ENCODE measurements around the gene ALPL. TPM values are rescaled to one million over a fixed set of nuclear protein-coding genes. Genes with fewer than 3 reads are reported as not detected.

The ALPL gene
- total RNA-seq, 2 experiments from 2014 or later = not detected

- Mint-ChIP-seq H3K4me3 (no peak overlapping the region), H3K27ac (no peak overlapping the region), H3K9me3 (peaks cover 1% of the 10 kb centered on the region), H3K36me3 (no peaks in the 10 kb centered on the region), H3K4me1 (no peaks in the 10 kb centered on the region), H3K27me3 (peaks cover 21% of the 10 kb centered on the region)
- POLR2A ChIA-PET = no interaction called here
- DNase-seq (no peak), ATAC-seq (ENCODE audit: low read depth) (no peak)
Observed at GRCh38 chr1:21495225-21495820, 13.9 kb upstream of the ALPL start.

DNA sequence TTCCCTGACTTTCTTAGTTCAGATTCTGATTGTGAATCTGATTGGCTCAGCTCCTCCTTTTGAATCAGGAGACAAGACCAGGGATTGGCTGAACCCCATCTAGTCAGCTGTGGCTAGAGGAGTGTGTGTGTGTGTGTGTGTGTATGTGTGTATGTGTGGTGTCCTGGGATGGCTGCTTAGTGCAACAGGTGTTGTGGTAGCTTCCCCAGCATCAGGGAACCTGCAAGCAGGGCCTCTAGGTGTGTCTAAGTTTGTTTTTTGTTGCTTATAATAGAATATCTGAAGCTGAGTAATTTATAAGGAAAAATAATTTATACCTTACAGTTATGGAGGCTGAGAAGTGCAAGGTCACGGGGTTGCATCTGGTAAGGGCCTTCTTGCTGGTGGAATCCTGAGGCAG lies 13.2 kb upstream of the ALPL start:
- no peaks in the 10 kb centered on the region for H3K36me3 Mint-ChIP-seq
- POLR2A ChIA-PET = no interaction called here
- H3K4me3 Mint-ChIP-seq = no peak overlapping the region
- DNase-seq (no peak), ATAC-seq (ENCODE audit: low read depth) (no peak)
- peaks cover 1% of the 10 kb centered on the region for H3K9me3 Mint-ChIP-seq
- peak overlapping the region; percentile 36 for H3K27ac Mint-ChIP-seq
- H3K4me1 Mint-ChIP-seq = no peaks in the 10 kb centered on the region
- peaks cover 18% of the 10 kb centered on the region for H3K27me3 Mint-ChIP-seq

- Mint-ChIP-seq H3K4me3 (no peak overlapping the region), H3K9me3 (peaks cover 1% of the 10 kb centered on the region), H3K4me1 (no peaks in the 10 kb centered on the region), H3K27ac (no peak overlapping the region), H3K36me3 (no peaks in the 10 kb centered on the region), H3K27me3 (peaks cover 20% of the 10 kb centered on the region)
- DNase-seq (no peak), ATAC-seq (ENCODE audit: low read depth) (no peak)
- POLR2A ChIA-PET = no interaction called here
Observed at GRCh38 chr1:21496886-21497285, 12.3 kb upstream of the ALPL start.

DNA sequence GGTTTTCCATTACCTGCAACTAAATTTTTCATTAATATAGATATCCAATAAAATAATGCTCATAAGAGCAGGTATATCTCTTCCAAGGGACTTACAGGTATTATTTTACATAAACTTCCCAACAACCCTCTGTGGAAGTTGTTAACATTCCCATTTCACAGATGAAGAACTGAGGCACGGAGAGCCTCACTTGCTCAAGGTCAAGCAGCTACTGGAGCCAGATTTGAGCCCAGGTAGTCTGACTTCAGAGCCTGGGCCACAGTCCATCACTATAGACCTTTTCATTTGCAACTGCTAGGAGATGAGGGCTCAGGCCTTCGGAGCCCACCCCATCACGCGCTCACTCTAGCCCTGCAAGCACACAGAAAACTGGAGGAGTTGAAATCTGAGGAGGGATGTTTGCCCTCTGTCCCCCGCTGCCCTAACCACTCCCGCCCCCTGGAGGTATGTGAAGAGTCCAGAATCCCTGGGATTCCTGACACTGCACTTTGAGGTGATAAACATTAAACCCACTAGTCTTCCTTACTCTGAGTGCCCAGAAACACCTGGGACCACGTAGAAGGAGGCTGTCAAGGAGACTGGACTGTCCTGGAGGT lies 11.7 kb upstream of the ALPL start:
- Mint-ChIP-seq H3K27me3 (peaks cover 16% of the 10 kb centered on the region), H3K4me1 (no peaks in the 10 kb centered on the region), H3K36me3 (no peaks in the 10 kb centered on the region), H3K4me3 (no peak overlapping the region), H3K27ac (no peak overlapping the region), H3K9me3 (peaks cover 1% of the 10 kb centered on the region)
- POLR2A ChIA-PET = no interaction called here
- no peak for DNase-seq
- ATAC-seq (ENCODE audit: low read depth) = no peak

- Mint-ChIP-seq H3K36me3 (no peaks in the 10 kb centered on the region), H3K27me3 (peaks cover 15% of the 10 kb centered on the region), H3K9me3 (peaks cover 1% of the 10 kb centered on the region), H3K27ac (no peak overlapping the region), H3K4me3 (no peak overlapping the region), H3K4me1 (no peaks in the 10 kb centered on the region)
- no peak for DNase-seq
- POLR2A ChIA-PET = no interaction called here
- ATAC-seq (ENCODE audit: low read depth) = no peak
Observed at GRCh38 chr1:21499283-21499950, 9.8 kb upstream of the ALPL start.

DNA sequence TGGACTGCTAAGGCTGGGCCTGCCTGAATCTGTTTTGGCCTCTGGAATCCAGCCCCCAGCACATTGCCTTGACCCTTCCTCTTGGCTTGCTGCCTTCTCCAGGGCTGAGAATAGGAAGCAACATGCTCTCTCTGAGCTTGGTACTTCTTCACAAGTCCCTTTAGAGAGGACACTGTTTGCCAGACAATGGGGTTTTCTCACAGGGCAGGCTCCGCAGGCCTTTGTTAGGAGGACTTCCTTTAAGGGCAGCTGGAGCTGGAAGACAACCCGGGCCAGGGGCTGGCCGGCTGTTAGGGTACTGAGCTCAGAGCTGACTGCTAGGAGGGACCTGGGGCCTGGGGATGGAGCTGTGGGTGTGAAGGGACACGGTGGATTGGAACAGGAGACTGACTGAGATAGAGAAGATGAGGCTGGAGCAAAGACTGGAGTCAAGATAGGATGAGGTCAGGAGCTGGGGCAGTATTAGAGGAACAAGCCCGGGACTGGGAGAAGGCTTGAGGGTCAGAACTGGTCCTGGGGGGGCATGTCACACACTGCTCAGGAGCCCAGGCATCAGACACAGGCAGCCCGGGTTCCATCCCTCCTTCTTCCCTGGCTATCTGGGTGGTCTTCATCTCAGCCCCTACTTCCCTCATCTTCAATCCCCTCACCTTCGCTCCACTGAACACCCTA lies 5.4 kb upstream of the ALPL start:
- Mint-ChIP-seq H3K36me3 (no peaks in the 10 kb centered on the region), H3K27ac (no peak overlapping the region)
- no peak for ATAC-seq (ENCODE audit: low read depth)

GRCh38 chr1:21506804-21507203 lies 2.4 kb upstream of the ALPL start:
- Mint-ChIP-seq H3K27me3 (peaks cover 45% of the 10 kb centered on the region), H3K9me3 (no peaks in the 10 kb centered on the region), H3K36me3 (no peaks in the 10 kb centered on the region), H3K4me3 (no peak overlapping the region), H3K4me1 (peaks cover 2% of the 10 kb centered on the region), H3K27ac (no peak overlapping the region)
- DNase-seq (no peak), ATAC-seq (ENCODE audit: low read depth) (no peak)
- POLR2A ChIA-PET = no interaction called here

More for the DNA sequence above, 5.4 kb upstream of the ALPL start:
- peaks cover 27% of the 10 kb centered on the region for H3K27me3 Mint-ChIP-seq
- DNase-seq = no peak
- no peak overlapping the region for H3K4me3 Mint-ChIP-seq
- POLR2A ChIA-PET = no interaction called here
- peaks cover under 1% of the 10 kb centered on the region for H3K4me1 Mint-ChIP-seq
- no peaks in the 10 kb centered on the region for H3K9me3 Mint-ChIP-seq

DNA sequence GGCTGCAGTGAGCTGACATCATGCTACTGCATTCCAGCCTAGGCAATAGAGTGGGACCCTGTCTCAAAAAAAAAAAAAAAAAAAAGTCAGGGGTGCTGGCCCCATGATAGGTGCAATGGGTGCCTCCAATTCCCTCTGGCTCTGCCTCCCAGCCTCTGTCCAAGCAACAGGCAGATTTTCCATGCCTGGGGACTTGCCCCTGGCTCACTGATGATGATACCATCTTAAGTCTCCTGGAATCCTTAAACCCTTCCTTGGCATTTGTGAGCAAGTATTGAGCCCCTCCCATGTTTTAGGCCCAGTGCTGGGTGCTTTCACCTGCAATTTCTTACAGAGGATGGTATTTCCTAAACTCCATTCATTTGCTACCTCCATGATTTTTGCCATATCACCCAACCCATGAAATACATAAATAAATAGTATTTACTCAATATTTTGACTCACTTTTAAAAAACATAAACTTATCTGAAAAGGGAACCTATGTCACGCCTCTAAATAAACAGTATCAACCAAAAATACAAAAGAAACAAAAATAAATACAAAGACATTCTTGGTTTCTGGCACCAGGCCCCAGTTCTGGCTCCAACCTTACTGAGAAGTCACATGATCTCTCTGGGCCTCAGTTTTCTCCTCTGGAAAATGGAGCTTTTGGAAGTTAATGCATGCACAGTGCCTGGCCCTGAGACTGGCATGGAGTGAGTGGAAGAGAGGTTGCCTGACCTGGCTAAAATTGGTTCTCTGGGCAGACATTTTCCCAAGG lies 1.5 kb upstream of the ALPL start:
- H3K27me3 Mint-ChIP-seq = peaks cover 47% of the 10 kb centered on the region

DNA sequence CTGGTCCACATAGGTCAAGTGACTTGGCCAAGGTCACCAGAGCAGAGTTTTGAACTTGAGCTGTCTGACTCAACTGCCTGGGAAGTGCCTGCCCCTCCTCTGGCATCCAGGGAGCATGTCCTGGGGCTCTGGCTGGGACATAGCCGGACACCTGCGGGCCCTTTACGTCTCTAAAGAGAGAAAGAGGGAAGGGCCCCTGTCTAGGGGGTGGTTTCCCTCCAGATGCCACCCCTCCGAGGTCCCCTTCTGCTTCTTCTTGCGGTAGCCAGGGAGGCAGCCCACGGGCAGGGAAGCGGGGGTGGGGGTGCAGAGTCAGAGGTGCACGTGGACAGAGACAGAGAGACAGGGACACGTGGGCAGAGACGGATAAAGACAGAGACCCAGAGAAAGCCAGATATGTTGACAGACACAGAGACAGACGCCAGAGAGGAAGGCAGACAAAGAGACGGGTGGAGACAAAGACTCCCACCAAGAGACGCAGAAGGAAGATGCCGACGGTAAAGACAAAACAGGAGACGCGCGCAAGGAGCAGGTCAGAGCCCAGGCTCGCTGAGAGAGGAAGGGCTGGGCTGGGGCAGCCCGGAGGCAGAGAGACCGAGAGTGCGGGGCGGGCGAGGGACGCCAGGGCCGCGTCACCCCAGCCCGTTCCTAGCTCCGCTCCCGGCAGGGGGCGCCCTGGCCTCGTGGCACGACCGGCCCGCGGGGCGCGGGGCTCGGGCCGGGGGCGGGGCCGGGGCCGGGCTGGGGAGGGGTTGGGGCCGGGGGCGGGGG lies 458 bp upstream of the ALPL start:
- Mint-ChIP-seq H3K4me3 (peak overlapping the region; percentile 73), H3K27me3 (peaks cover 45% of the 10 kb centered on the region), H3K27ac (peak overlapping the region; percentile 55), H3K9me3 (no peaks in the 10 kb centered on the region), H3K36me3 (no peaks in the 10 kb centered on the region), H3K4me1 (peaks cover 2% of the 10 kb centered on the region)
- DNase-seq (peak; percentile 83), ATAC-seq (ENCODE audit: low read depth) (peak; percentile 87)
- POLR2A ChIA-PET = no interaction called here

More for the DNA sequence above, 1.5 kb upstream of the ALPL start:
- POLR2A ChIA-PET = no interaction called here
- no peaks in the 10 kb centered on the region for H3K36me3 Mint-ChIP-seq
- no peak for ATAC-seq (ENCODE audit: low read depth)
- no peak overlapping the region for H3K4me3 Mint-ChIP-seq
- H3K4me1 Mint-ChIP-seq = peaks cover 2% of the 10 kb centered on the region
- H3K27ac Mint-ChIP-seq = no peak overlapping the region
- H3K9me3 Mint-ChIP-seq = no peaks in the 10 kb centered on the region
- no peak for DNase-seq

- Mint-ChIP-seq H3K4me3 (no peak overlapping the region), H3K4me1 (peaks cover 2% of the 10 kb centered on the region), H3K36me3 (no peaks in the 10 kb centered on the region), H3K27ac (no peak overlapping the region), H3K9me3 (no peaks in the 10 kb centered on the region), H3K27me3 (peaks cover 48% of the 10 kb centered on the region)
- no peak for ATAC-seq (ENCODE audit: low read depth)
- DNase-seq = no peak
- POLR2A ChIA-PET = no interaction called here
Observed at GRCh38 chr1:21510113-21510493, 880 bp downstream of the ALPL start.

GRCh38 chr1:21510885-21511578 lies 1.8 kb downstream of the ALPL start:
- no peaks in the 10 kb centered on the region for H3K36me3 Mint-ChIP-seq
- peaks cover 48% of the 10 kb centered on the region for H3K27me3 Mint-ChIP-seq
- POLR2A ChIA-PET = interaction anchor here (1.2 kb wide), 1 partner anchor 24 kb away, joined by 3 read pairs; no protein-coding TSS in a partner anchor
- no peaks in the 10 kb centered on the region for H3K9me3 Mint-ChIP-seq
- H3K4me1 Mint-ChIP-seq = peaks cover 2% of the 10 kb centered on the region
- no peak for ATAC-seq (ENCODE audit: low read depth)
- no peak overlapping the region for H3K27ac Mint-ChIP-seq
- H3K4me3 Mint-ChIP-seq = no peak overlapping the region
- DNase-seq = no peak

All from activated naive CD8-positive, alpha-beta T cell treated with anti-CD3 and anti-CD28 coated beads, Interleukin-2, amount 10 ng/mL, durations not matched to agents 7 days and 5 days (primary cell).